Activated naive CD8-positive, alpha-beta T cell treated with anti-CD3 and anti-CD28 coated beads, Interleukin-2, amount 50 U/mL, for 16 hours (primary cell): ENCODE data around the gene CALHM4.
"Not testable (repeated sequence)": the region's sequence is repeated elsewhere in the genome, so short reads cannot be mapped to it uniquely, and the experiment has no call there.

Source experiments
- DNase-seq: peaks from one replicate; pipeline ENCODE4 v3.0.0-alpha.2; 2020; ENCODE audit warnings: low read depth, low spot score

CALHM4 gene

DNA sequence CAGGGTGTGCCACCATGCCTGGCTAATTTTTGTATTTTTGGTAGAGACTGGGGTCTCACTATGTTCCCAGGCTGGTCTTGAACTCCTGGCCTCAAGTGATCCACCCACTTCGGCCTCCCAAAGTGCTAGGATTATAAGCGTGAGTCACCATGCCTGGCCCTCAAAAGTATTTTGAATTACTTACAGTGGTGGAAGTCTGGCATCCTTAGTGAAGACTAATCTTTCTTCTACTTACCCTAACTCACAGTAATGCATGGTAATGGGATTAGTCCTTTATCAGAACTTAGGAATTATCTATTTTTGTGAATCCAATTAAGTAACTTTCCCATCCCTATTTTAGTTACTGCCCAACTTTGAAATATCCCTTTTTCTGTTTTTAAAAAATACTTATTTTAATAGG lies 21.7 kb downstream of the CALHM4 start:
- DNase-seq = no peak

DNA sequence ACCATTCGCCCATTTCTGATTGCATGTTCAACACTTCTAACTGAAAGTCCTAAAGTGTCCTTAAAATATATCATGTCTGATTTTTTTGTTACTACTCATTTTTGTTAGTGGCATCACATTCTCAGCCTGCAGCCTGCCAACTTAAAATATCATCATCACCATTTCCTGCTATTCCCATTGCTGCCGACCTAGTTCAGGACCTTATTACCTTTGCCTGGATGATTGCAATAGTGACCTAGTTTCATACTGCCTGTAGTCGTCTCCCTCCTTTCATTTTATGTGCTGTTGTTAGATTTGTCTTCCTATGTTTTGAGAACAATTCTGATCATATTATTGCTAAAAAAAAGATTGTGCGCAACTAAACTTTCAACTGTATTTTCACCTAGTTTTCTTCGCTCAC lies 23.9 kb downstream of the CALHM4 start:
- no peak for DNase-seq

DNA sequence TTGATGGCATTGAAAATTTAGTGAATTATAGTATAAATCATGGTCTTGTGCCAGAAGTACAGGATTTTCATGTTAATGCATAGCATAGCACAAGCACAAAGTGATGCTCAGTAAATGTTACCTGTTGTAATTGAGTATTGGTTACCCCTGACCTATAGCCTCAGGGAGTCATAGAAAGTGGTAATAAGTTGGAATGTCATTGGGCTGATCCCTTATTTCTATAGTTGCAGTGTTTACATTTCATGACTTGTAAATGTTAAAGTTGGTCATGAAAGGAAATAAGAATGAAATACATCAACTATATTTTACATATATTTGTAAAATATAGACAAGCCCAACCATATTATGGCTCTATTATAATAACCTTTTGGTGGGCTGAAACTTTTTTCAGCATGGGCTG lies 24.8 kb downstream of the CALHM4 start:
- DNase-seq = no peak

DNA sequence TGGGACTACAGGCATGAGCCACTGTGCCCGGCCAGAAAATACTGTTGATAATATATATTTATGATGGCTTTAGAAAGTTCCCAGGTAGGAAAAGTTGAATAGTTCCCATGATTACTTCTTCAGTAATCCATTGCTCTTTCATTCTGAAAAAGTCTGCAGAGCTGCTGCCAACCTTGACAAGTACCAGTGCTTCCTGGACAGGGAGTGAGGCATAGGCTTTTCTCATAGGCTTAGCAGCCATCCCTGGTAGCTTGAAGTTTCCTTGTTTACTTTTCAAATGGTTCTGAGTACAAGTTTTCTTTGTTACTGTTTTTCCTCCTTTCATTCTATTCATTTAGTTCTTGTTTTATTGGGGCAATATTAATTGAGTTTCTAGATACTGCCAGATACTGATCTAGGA lies 25.6 kb downstream of the CALHM4 start:
- DNase-seq = no peak

- no peak for DNase-seq
Measured at GRCh38 chr6:116580198-116580597, 26.6 kb downstream of the CALHM4 start.

- no peak for DNase-seq
Measured at GRCh38 chr6:116586276-116586675, 32.7 kb downstream of the CALHM4 start.

DNA sequence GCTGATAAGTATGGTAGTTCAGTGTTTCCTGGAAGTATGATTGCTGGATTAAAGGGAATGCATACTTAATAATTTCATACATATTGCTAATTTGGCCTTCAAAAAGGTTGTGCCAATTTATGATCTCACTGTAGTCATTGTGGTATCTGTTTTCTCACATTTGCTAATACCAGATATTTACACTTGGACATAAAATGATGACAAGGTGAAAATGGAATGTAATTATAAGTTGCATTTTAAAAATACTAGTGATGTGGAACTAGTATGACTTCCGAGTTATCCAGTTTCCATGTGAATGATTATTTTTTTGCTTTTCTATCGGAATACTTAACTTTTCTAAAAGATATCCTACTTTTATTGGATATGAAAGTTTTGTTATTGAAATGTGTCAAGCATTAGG lies 33.2 kb downstream of the CALHM4 start:
- no peak for DNase-seq

DNA sequence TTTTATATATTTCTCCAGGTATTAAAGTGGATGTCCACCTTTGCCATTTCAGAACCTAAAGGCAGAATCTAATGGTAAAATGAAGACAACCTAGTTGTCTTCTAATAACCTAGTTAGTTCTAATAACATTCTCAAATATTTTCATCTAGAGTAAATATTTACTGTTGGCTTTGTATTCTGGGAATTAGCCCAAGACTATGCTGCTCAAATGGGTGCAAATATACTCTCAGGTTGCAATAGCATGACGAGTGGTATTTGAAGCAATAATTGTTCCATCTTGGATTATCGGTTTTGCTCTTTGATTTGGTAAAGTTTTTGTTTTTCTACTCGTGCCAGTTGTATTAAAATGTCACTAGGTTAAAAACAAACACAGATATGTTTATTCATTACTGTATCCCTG lies 41.7 kb downstream of the CALHM4 start:
- no peak for DNase-seq

DNA sequence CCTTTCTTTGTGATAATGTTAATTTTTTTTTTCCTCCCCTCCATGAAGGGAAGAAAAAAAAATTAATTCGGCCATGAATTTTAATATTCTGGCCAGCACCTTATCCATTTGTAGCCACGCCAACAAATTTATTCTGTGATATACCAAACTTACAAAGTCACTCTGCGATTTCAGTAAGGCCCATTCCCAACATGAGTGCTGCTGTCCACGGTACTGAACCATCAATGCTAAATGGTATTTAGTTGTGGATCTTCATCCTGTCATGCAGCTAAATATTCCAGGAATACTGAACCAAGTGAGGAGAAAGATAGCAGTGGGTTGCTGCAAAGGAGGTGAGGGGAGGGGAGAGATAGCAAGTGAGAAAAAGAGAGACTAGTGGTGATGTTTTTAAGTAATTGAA lies 43.3 kb downstream of the CALHM4 start:
- DNase-seq = no peak

- not testable (repeated sequence) for DNase-seq
Measured at GRCh38 chr6:116603916-116604315, 50.4 kb downstream of the CALHM4 start.

DNA sequence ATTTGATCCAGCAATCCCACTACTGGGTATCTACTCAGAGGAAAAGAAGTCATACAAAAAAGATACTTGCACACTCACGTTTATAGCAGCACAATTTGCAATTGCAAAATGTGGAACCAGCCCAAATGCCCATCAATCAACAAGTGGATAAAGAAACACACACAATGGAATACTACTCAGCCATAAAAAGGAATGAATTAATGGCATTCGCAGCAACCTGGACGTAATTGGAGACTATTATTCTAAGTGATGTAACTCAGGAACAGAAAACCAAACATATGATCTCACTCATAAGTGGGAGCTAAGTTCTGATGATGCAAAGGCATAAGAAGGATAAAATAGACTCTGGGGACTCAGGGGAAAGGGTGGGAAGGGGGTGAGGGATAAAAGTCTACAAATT lies 51.3 kb downstream of the CALHM4 start:
- not testable (repeated sequence) for DNase-seq

GRCh38 chr6:116605935-116606334 lies 52.4 kb downstream of the CALHM4 start:
- no peak for DNase-seq
